Right atrium auricular region (tissue), 2 donors: ENCODE results near the gene PTPRN2. TPM values are rescaled to one million over a fixed set of nuclear protein-coding genes. Genes with fewer than 3 reads are reported as not detected.

Source experiments
- DNase-seq: peaks from one replicate; pipeline ENCODE4 v3.0.0-alpha.2; 2019; ENCODE audit warnings: low spot score
- H3K27ac ChIP-seq, 2 donors: fragments of 200-600 bp; sonication (generic); 1 replicate in 1 of 2; 2 replicates in 1 of 2; pipeline ENCODE4 v1.5.1; 2016 to 2019
- H3K27me3 ChIP-seq, 2 donors: fragments of 200-600 bp; sonication (generic); one replicate each; pipeline versions ENCODE4 v1.5.1 to v1.6.0; 2017 to 2019
- H3K36me3 ChIP-seq: fragments of 200-600 bp; sonication (generic); one replicate; pipeline ENCODE4 v1.5.1; 2016
- H3K4me1 ChIP-seq, 2 donors: fragments of 200-600 bp; sonication (generic); one replicate each; pipeline versions ENCODE4 v1.5.1 to v1.6.0; 2017 to 2019
- H3K4me3 ChIP-seq, 2 donors: fragments of 200-600 bp; sonication (generic); 1 replicate in 1 of 2; 2 replicates in 1 of 2; pipeline ENCODE4 v1.5.1; 2017 to 2019; ENCODE audit warnings: mild to moderate bottlenecking in 1 of 2, moderate library complexity in 1 of 2
- H3K9me3 ChIP-seq, 2 donors: fragments of 200-600 bp; sonication (generic); one replicate each; pipeline ENCODE4 v1.5.1; 2019
- CTCF ChIP-seq, 2 donors: fragments of 200-600 bp; sonication (generic); IDR thresholded peaks; one replicate each; pipeline ENCODE4 v1.5.1; 2019; ENCODE audit warnings: antibody characterized with exemption in 2 of 2
- total RNA-seq, 2 donors: library from RNA; depleted of rRNA; stranded (reverse); fragments of >200 nt; gene quantifications; one replicate each; pipeline ENCODE4 v1.1.0, GENCODE V29; 2016

The PTPRN2 gene
- total RNA-seq, 2 donors from 2014 or later, result 2.6 to 2.7 TPM

- no peaks in the 10 kb centered on the region for H3K27me3 ChIP-seq
- H3K4me3 ChIP-seq, result no peak overlapping the region
- no peak overlapping the region for H3K27ac ChIP-seq
- TF ChIP-seq CTCF (IDR thresholded peaks at IDR 0.05), result no peak
- no peaks in the 10 kb centered on the region for H3K9me3 ChIP-seq
- DNase-seq, result no peak
- no peaks in the 10 kb centered on the region for H3K36me3 ChIP-seq
- H3K4me1 ChIP-seq, result no peaks in the 10 kb centered on the region
Measured at GRCh38 chr7:158620839-158621441, 33.3 kb upstream of the PTPRN2 start.

- no peaks in the 10 kb centered on the region for H3K36me3 ChIP-seq
- no peaks in the 10 kb centered on the region for H3K4me1 ChIP-seq
- no peaks in the 10 kb centered on the region for H3K27me3 ChIP-seq
- TF ChIP-seq CTCF (IDR thresholded peaks at IDR 0.05), result no peak
- no peak for DNase-seq
- H3K4me3 ChIP-seq, result no peak overlapping the region
- H3K27ac ChIP-seq, result no peak overlapping the region
- no peaks in the 10 kb centered on the region for H3K9me3 ChIP-seq
Measured at GRCh38 chr7:158620418-158620817, 32.8 kb upstream of the PTPRN2 start.

GRCh38 chr7:158618745-158619140, 31.1 kb upstream of the PTPRN2 start:
- H3K27ac ChIP-seq, result no peak overlapping the region
- DNase-seq, result no peak
- TF ChIP-seq CTCF (IDR thresholded peaks at IDR 0.05), result no peak
- no peaks in the 10 kb centered on the region for H3K27me3 ChIP-seq
- H3K9me3 ChIP-seq, result no peaks in the 10 kb centered on the region
- no peaks in the 10 kb centered on the region for H3K36me3 ChIP-seq
- no peaks in the 10 kb centered on the region for H3K4me1 ChIP-seq
- no peak overlapping the region for H3K4me3 ChIP-seq

GRCh38 chr7:158617737-158618128, 30.1 kb upstream of the PTPRN2 start:
- no peak for TF ChIP-seq CTCF (IDR thresholded peaks at IDR 0.05)
- no peaks in the 10 kb centered on the region for H3K9me3 ChIP-seq
- no peaks in the 10 kb centered on the region for H3K27me3 ChIP-seq
- no peak overlapping the region for H3K27ac ChIP-seq
- H3K4me1 ChIP-seq, result no peaks in the 10 kb centered on the region
- DNase-seq, result no peak
- no peaks in the 10 kb centered on the region for H3K36me3 ChIP-seq
- no peak overlapping the region for H3K4me3 ChIP-seq

- Histone ChIP-seq H3K4me3 (no peak overlapping the region), H3K4me1 (no peaks in the 10 kb centered on the region), H3K9me3 (no peaks in the 10 kb centered on the region), H3K36me3 (no peaks in the 10 kb centered on the region), H3K27ac (no peak overlapping the region), H3K27me3 (no peaks in the 10 kb centered on the region)
- no peak for DNase-seq
- no peak for TF ChIP-seq CTCF (IDR thresholded peaks at IDR 0.05)
Measured at GRCh38 chr7:158616050-158616449, 28.4 kb upstream of the PTPRN2 start.

- Histone ChIP-seq H3K9me3 (no peaks in the 10 kb centered on the region), H3K4me1 (no peaks in the 10 kb centered on the region), H3K27me3 (no peaks in the 10 kb centered on the region), H3K27ac (no peak overlapping the region), H3K4me3 (no peak overlapping the region), H3K36me3 (no peaks in the 10 kb centered on the region)
- DNase-seq, result no peak
- no peak for TF ChIP-seq CTCF (IDR thresholded peaks at IDR 0.05)
Measured at GRCh38 chr7:158614700-158615099, 27.1 kb upstream of the PTPRN2 start.
